ENCODE measurements around the gene SREBF1.

The SREBF1 gene

GRCh38 chr17:17789410-17789809 lies 47.4 kb downstream of the SREBF1 start:
- Histone ChIP-seq H3K79me2 (ENCODE audit: insufficient read depth, low read length) (peaks cover 87% of the 10 kb centered on the region), H3K4me1 (ENCODE audit: insufficient read depth, low read length, poor library complexity, severe bottlenecking) (peaks cover 42% of the 10 kb centered on the region), H3K4me3 (ENCODE audit: low read length, poor library complexity, severe bottlenecking) (no peak overlapping the region), H3K9ac (ENCODE audit: low read depth, low read length, poor library complexity, severe bottlenecking) (peak overlapping the region; percentile 34), H3K9me3 (ENCODE audit: insufficient read depth, low read depth, low read length) (no peaks in the 10 kb centered on the region), H3F3A (ENCODE audit: low read depth) (no peaks in the 10 kb centered on the region), H3K4me2 (ENCODE audit: low read depth, low read length, poor library complexity, severe bottlenecking) (no peak overlapping the region), H2AFZ (ENCODE audit: low read length) (no peak overlapping the region), H4K20me1 (ENCODE audit: insufficient read depth, low read length, poor library complexity, severe bottlenecking) (peaks cover 84% of the 10 kb centered on the region), H3K9me2 (replicated peaks; ENCODE audit: low read depth, low read length) (no peaks in the 10 kb centered on the region), H3K27me3 (ENCODE audit: insufficient read depth, low read length, poor library complexity, severe bottlenecking) (no peaks in the 10 kb centered on the region), H3K36me3 (ENCODE audit: insufficient read depth, low read length) (peaks cover 18% of the 10 kb centered on the region; the same call in 1 of the 2 replicates)
- TF ChIP-seq CTCF (conservative IDR thresholded peaks at IDR 0.05; ENCODE audit: low read length) (no peak), EZH2phosphoT487 (IDR thresholded peaks at IDR 0.05; ENCODE audit: borderline replicate concordance) (no peak)

- H3K4me1 ChIP-seq (ENCODE audit: insufficient read depth, low read length, poor library complexity, severe bottlenecking): peaks cover 46% of the 10 kb centered on the region
- peaks cover 91% of the 10 kb centered on the region for H3K79me2 ChIP-seq (ENCODE audit: insufficient read depth, low read length)
- TF ChIP-seq EZH2phosphoT487 (IDR thresholded peaks at IDR 0.05; ENCODE audit: borderline replicate concordance) (no peak), CTCF (conservative IDR thresholded peaks at IDR 0.05; ENCODE audit: low read length) (no peak)
These were observed 47.8 kb downstream of the SREBF1 start for GRCh38 chr17:17788967-17789366.

GRCh38 chr17:17787568-17787967 lies 49.2 kb downstream of the SREBF1 start:
- no peak overlapping the region for H3K9ac ChIP-seq (ENCODE audit: low read depth, low read length, poor library complexity, severe bottlenecking)
- TF ChIP-seq CTCF (conservative IDR thresholded peaks at IDR 0.05; ENCODE audit: low read length) (no peak), EZH2phosphoT487 (IDR thresholded peaks at IDR 0.05; ENCODE audit: borderline replicate concordance) (no peak)
- H3F3A ChIP-seq (ENCODE audit: low read depth): no peaks in the 10 kb centered on the region
- H3K79me2 ChIP-seq (ENCODE audit: insufficient read depth, low read length): peaks cover 87% of the 10 kb centered on the region
- no peak overlapping the region for H3K4me3 ChIP-seq (ENCODE audit: low read length, poor library complexity, severe bottlenecking)
- H4K20me1 ChIP-seq (ENCODE audit: insufficient read depth, low read length, poor library complexity, severe bottlenecking): peaks cover 79% of the 10 kb centered on the region
- no peaks in the 10 kb centered on the region for H3K9me2 ChIP-seq (replicated peaks; ENCODE audit: low read depth, low read length)
- peaks cover 52% of the 10 kb centered on the region for H3K4me1 ChIP-seq (ENCODE audit: insufficient read depth, low read length, poor library complexity, severe bottlenecking)
- no peak overlapping the region for H3K4me2 ChIP-seq (ENCODE audit: low read depth, low read length, poor library complexity, severe bottlenecking)
- H2AFZ ChIP-seq (ENCODE audit: low read length): no peak overlapping the region
- H3K36me3 ChIP-seq (ENCODE audit: insufficient read depth, low read length): peaks cover 4% of the 10 kb centered on the region; the same call in 1 of the 2 replicates
- no peaks in the 10 kb centered on the region for H3K9me3 ChIP-seq (ENCODE audit: insufficient read depth, low read depth, low read length)
- H3K27me3 ChIP-seq (ENCODE audit: insufficient read depth, low read length, poor library complexity, severe bottlenecking): no peaks in the 10 kb centered on the region

More at GRCh38 chr17:17788967-17789366, 47.8 kb downstream of the SREBF1 start:
- H3K4me3 ChIP-seq (ENCODE audit: low read length, poor library complexity, severe bottlenecking): no peak overlapping the region
- no peaks in the 10 kb centered on the region for H3K9me2 ChIP-seq (replicated peaks; ENCODE audit: low read depth, low read length)
- H3F3A ChIP-seq (ENCODE audit: low read depth): no peaks in the 10 kb centered on the region
- no peak overlapping the region for H2AFZ ChIP-seq (ENCODE audit: low read length)
- peaks cover 84% of the 10 kb centered on the region for H4K20me1 ChIP-seq (ENCODE audit: insufficient read depth, low read length, poor library complexity, severe bottlenecking)
- peaks cover 13% of the 10 kb centered on the region; the same call in 1 of the 2 replicates for H3K36me3 ChIP-seq (ENCODE audit: insufficient read depth, low read length)
- no peak overlapping the region for H3K9ac ChIP-seq (ENCODE audit: low read depth, low read length, poor library complexity, severe bottlenecking)
- no peaks in the 10 kb centered on the region for H3K27me3 ChIP-seq (ENCODE audit: insufficient read depth, low read length, poor library complexity, severe bottlenecking)
- H3K4me2 ChIP-seq (ENCODE audit: low read depth, low read length, poor library complexity, severe bottlenecking): no peak overlapping the region
- no peaks in the 10 kb centered on the region for H3K9me3 ChIP-seq (ENCODE audit: insufficient read depth, low read depth, low read length)
